GOT3 (cell line): Measurements from ENCODE around the gene WWOX.

Experiments
- DNase-seq: peaks from one replicate; lab custom pipeline; 2025; ENCODE audit warnings: mixed read lengths; lab: John Stamatoyannopoulos, UW

The WWOX gene

DNA sequence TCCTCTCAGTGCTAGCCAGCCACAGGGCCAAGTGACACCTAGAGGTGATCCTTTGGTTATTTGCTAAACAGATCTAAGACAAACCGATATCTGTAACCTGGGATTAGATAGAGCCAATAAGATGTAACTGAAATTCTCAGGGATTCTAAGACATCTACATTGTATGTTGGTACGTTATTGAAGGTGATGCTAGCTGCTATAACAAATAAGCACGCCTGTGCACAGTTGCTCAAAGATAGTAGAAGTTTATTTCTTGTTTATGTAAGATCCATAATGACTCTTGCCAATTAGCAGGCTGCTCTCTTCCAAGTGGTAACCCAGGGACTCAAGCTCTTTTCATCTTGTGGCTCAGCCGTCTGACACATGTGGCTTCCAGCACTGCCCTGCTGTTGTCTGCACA lies 370.3 kb downstream of the WWOX start:
- DNase-seq, result no peak

DNA sequence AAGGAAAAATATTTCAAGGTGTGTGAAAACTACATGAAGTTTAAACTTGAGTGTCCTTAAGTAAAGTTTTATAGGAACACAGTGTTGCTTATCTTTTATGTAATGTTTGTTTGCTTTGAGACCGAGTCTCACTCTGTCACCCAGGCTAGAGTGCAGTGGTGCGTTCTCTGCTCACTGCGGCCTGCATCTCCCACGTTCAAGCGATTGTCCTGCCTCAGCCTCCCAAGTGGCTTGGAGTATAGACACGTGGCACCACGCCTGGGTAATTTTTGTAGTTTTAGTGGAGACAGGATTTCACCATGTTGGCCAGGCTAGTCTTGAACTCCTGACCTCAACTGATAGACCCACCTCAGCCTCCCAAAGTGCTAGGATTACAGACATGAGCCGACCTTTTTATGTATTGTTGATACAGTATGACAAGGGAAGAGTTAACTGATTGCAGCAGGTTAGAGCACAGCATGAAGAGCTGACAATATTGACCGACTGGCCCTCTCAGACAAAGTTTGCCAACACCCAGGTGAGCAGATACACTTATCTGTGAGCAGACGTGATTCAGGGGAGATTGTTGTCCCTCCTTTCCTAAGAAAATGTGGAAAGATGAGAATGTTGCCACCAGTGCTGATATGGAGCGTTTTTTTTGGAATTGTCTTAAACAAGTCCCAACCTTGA lies 373.7 kb downstream of the WWOX start:
- no peak for DNase-seq

DNA sequence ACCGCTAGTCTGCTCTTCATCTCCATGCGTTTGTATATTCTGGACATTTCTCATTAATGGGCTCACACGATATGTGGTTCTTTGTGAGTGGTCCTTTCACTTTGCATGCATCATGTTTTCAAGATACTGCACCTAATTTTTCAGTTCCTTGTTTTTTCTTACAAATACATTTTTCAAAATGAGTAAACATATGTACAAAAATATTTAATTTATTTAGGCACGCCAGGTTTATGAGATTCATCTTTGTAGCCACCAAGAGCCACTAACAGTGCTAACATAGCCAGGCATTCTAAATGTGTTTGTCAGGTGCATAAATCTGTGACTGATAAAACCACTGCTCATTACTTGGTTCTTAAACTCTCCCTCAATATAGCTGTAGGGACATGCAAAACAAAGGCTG lies 375.3 kb downstream of the WWOX start:
- no peak for DNase-seq

DNA sequence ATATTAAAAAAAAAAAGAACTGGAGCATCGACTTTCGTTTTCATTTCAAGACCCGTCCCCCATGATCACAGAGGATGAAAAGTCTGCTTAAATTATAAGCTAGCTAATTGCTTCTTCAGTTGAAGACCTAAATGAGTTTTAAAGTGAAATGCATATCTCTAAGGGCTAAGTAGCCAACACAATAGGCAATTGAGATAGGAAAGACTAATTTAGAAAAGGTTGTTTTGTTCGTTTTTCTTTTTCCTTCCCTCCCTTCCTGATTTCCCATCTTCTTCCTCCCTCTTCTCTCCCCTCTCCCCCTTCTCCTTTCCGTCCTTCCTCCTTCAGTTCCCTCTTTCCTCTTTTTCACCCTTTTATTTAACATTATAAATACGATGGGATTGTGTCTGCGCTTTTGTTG lies 377.2 kb downstream of the WWOX start:
- no peak for DNase-seq

DNA sequence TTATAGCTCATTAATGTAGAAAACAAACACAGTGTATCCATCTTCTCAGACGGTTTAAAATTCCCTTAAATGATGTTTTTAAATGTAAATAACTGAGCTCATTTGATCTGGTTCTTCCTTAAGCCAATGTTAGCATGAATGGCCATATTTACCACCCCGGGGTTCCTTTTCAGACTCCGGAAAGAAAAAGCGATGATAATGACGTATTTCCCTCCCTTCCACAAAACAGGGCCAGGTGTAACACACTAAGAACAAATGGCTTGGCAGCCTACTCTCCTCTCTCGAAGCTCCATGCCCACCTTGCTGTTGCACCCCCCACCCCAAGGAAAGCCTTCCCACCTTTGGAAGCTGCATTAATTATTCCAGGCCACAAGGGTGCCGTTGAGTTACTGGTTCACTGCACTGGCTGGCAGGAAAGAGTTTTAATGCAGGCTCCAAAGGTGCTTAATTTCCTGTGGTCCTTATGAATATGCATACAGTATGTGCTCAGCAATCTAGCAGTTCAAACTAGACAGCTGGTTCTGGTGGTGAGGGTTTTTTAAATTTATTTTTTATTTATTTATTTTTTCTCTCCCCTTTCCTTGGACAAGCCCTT lies 378.9 kb downstream of the WWOX start:
- no peak for DNase-seq

DNA sequence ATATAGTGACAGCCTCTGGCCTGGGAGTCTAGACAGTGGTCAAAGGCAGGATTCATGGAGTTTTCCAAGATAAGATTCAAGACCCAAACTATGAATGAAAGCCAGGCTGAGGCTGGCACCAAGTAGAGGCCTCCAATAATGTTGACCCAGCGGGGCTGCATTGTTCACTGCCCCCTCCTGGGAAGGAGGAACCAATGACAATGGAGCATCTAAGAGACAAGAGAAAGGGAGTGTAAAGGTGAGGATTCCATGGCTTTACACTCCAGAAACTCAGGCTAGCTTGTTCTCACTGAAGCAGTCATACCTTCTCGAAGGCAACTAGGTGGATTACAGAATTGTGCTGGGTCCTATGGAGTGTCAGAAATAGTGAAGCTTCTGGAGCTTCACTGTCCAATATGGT lies 380.3 kb downstream of the WWOX start:
- no peak for DNase-seq

DNA sequence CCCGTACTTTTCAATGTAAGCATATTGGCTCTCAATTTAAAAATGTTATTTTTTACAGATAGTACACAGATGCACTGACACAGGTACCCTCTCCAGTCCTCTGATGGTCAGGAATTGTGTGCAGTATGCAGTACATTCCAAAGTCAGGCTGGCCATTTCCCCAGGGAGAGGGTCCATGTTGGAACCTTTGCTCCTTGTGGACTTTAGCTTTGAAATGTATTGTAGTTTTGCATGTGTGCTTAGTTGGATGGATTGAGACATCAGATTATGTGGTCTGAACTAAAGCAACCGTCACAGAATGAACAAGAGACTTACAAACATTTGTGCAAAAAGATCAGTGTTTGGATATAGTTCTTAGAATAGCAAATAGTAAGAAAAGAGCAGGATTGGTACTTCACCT lies 381.1 kb downstream of the WWOX start:
- DNase-seq, result no peak

DNA sequence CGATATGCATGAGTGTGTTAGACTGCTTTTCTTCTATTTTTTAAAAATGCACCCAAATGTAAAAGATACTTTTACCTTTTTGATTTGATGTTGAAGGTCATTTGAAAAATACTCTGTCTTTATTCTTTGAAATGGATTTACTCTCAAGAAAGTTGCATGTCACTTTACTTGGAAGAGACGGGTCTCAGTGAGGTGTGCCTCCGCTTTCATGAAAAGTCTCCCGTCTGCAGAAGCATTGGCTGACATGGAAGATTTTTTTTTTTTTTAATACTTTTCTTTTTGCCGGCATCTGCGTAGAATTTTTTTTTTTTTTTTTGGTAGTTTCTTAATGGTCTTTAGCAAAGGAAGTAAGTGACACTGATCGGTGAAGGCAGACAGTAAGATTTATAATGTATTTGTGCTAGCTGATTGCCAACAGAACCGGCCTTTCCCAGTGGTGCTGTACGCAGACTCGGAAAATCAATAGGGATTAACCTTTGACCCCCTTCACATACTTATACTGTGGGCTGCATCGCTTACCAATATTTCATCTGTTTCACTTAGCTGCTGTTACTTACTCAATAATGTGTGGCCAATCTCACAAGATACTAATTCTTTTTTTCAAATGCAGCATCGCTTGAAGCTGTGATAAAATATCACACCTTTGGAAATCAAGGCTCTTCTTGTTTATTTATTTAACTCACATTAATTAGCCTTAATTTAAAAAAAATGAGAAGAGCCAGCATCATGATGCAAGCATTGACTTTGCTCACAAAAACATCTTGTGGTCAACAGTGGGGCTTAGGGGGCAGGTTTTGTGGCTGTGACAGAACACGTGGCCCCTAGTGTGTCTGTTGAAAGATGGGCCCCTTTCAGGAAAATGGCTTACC lies 383.9 kb downstream of the WWOX start:
- DNase-seq, result no peak

DNA sequence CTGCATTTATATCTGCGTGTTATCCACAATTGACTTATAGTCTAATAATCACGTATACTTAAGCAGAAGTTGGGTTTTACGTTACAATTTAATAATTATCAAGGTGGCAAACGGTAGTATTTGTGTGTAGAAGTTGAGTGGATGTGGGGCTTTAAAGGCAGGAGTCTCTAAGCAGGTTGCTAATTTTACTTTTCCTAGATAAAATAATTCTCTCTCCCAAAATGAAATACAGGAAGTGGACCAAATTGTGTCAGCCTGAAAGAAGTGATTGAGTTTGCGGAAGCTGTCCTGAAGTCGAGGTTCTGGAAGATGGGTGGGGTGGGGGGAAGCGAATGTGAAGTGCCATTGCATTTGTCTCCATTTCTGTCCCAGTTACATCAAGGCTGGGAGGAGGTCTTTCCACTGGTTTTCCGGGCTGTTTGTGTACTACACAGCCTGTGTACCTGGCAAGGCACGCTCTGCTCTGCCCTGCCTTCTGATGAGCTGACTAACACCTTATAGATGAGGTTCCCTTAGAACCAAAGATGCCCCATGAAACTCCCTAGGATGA lies 385.1 kb downstream of the WWOX start:
- DNase-seq, result no peak

DNA sequence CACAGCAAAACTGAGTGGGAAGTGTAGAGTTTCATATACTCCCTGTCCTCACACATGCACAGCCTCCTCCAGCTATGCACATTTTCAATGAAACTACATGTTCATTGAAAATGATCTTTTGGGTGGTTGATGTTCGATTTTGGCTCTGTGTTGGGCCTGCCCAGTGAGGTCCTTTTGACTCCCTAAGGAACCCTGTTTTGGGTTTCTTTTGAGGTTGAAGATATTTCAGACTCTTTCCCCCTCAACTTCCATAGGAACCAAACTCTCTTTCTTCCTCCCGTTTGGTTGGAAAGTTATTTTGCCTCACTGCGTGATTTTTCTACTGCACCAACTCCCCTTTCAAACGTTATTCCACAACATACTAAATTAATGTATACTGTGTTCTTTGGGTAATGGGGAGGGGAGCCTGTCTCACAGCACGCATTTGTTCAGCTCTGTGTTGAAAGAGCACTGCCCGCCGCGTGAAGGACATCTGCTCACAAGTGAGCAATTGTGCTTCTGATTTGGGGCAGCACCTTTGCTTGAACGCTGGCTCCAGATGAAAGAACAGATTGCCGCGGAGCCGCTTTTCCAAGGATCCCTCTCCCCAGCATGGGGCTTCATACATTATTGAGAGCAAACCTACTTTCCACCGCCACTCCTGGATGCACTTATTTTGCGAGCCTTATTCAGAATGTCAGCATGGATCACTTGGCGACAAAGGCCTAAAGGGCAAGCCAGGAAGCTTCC lies 385.9 kb downstream of the WWOX start:
- no peak for DNase-seq

DNA sequence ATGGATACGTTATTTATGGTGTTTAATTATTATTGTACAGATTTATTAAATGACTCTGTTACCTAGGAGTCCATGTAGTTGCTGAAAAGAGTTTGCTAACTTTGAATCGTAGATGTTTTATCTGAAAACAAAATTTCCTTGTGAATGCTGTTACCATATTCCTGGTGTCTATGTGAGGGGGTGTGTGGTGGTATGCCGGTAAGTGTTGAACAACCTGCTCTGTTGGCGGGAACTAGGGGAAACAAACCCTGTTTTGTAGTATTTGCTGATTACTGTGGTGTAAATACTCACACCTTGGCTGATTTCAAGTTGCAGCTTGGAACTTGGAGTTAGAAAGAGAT lies 386.4 kb downstream of the WWOX start:
- no peak for DNase-seq

DNA sequence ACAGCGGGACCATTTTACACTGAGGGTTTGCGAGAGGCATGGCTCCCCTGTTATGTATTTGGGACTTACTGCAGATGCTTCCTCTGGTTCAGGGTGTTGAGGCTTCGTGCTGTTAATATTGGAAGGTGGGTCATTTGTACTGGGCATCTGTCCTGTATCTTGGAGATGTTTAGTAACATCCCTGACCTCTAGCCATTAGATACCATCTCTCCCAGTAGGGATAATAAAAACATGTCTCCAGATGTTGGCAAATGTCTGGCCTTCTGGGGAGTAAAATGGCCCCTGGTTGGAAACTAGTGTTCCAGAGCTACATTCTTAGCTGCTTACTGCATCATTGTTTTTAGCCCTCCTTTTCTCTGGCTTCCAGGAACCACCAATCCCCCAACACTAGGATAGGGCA lies 388.0 kb downstream of the WWOX start:
- no peak for DNase-seq

DNA sequence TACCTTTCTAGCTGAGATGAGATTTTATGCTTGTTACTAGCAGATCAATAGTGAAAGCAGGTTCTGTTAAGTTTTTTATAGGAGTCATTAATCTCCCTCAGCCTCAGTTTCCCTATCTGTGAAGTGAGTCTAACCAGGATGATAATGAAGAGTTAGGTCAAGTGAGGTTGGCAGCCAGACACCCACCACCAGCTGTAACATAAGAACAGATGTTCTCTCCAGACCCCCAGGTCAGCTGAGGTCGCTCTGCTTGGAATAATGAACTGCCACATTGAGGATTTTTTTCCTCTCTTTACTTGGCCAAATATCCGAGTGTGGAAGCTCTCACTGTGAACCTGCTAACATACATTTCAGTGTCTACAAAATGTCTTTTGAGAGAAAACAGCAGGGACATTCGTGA lies 389.6 kb downstream of the WWOX start:
- no peak for DNase-seq

DNA sequence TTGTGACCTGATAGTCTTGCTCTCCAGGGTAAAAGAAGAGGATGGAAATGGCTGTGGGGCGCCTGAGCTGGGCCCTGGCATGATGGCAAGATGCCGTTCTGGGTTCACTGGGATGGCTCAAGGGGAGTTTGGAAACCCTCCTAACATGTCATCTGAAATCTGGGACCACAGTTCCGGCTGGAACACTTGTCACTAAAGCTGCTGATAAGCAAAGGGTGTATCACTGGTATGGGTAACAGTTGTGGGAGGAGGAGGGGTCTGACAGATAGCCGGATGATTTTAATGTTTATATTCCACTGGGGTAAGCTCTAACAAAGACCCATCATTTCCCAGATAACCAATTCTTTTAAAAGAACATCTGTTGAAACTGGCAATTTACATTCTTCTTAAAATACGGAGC lies 390.2 kb downstream of the WWOX start:
- no peak for DNase-seq

DNA sequence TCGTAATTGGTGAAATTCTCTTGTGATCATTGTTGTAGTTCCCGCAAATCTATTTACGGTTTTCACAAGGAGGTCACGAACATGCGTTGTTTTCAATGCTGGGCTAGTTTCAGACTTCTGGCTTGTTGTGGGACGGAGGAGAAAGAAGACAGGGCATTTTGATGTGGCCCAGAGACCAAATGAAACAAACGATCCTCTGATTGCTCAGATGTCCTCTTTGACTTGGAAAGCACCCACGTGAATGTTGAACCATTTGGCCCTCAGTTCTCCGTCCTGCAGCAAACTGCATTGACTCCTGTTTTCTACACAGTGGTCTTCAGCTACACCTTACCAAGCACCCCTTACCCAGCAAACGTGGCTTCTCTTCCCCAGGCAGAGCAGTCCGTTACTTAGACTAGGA lies 391.0 kb downstream of the WWOX start:
- DNase-seq, result no peak

DNA sequence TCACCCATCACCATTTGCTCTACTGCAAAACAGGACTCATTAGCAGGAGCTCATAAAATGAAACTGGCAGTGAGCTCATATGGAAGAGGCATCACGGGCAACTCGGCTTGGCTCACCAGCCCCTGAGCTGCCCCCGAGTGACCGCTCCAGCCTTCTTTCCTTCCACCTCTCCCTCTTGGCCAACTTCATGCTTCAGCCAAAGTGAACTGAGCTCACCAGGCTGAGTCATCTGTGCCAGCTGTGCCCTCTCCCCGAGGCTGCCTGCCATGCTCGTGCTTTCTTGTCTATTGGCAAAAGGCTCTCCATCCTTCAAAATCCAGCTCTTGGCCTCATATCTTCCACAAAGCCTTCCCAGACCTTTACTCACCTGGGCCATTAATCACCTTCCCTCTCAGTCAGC lies 391.4 kb downstream of the WWOX start:
- DNase-seq, result no peak

DNA sequence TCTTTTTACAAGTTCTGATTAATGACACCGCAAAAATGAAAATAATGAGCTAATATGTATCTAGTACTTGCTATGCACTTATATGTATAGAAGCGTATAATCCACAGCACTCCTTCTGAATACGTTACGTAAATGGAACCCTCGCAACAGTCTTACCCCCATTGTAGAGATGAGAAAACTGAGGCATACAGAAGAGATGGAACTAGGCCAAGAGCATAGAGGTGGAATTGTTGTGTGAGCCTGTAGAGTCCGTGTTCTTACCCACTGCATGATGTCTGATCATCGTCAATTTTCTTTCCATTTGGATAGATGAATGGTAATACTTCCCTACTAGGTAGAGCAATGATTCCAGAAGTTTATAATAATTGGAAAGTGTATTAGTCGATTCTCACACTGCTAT lies 394.1 kb downstream of the WWOX start:
- DNase-seq, result no peak

DNA sequence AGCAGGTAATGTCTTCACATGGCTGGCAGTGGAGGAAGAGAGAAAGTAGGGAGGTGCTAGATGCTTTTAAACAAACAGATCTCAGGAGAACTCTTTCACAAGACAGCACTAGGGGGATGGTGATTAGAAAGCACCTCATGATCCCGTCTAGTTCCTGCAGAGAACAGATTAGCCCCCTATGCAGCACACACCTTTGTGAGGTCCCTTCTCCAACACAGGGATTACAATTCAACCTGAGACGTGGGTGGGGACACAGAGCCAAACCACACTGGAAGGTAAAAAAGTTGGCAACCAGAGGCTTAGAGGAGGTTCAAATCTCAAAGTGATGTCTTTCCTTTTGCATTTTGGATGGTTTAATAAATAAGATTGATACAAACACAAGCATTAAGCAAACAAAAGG lies 394.7 kb downstream of the WWOX start:
- DNase-seq, result no peak

DNA sequence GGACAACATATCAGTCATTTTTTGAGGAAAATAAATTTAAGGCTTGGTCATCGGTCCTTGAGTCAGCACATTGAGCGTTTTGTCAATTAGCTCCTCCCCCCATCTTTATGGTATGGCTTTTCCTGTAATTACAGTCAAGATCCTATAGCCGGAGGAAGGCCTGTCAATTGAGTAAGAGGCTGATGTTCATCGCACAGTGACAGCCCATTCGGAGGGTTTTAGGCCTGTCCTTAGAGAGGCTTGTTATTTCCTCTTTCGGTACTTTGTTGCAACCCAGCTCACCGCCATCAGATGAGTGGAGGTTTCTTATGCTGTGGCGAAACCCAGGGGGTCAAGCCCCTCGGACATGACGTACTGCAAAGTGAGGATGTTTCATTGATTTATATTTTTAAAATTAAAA lies 395.2 kb downstream of the WWOX start:
- DNase-seq, result no peak

DNA sequence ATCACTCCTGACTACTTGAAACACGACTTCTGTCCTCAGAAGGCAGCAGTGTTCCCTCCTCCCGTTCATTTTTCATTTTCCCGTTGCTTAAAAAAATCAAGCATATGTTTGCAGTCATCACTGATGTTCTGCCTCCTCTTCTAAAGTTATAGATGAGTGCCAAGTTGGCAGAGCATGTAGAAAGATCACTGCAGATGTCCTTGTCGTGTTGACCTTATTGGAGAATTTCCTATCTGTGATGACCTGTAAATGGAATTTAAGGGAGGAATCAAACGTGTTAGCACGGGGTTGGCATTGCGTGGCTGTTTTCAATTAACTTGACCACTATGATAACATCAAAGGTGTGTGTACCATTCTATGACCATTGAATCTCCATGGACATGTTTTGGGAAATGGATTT lies 396.7 kb downstream of the WWOX start:
- no peak for DNase-seq

DNA sequence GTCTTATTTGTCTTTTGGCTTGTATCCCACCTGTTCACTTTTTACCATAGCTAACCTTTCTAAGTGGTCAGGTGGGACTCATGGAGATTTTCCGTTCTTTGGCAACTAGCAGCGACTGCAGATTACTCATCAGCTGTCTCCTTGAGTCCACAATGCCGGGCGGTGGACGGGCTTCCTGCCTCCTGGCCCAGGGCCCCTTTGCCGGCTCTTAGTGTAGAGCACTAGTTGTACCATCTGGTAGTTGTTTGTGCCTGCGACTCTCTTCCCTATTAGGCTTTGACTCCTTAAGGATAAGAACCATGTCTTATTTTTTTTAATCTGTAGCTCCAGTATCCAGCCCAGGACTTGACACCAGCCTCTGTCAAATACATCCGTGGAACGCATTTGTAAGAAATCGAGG lies 399.9 kb downstream of the WWOX start:
- DNase-seq, result no peak

DNA sequence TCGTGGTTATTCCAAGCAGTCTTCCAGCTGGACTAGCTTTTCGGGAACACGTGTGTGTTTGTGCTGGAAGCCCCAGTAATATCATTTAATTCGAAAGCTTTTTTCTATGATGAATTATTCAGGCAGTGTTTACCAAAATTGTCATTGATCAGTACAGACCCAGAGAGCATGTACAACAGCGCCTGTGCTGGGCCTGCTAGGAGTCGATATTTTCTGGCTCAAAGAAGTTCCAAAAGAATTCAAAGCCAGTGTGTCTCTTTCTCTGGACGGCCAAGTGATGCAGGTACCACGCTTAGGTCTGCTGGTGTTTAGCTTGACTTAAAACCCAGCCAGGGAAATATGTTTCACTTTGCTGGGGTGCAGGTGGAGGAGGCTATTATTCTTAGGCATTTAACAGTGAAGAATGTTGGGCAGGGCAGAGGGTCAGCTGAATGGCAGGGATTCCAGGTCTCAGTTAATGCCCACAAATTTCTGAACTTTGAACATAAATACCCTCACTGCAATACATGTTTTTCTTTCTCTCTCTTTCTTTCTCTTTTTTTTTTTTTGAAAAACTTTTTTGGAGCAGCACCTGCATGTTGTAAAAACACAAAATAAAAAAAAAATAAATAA lies 401.3 kb downstream of the WWOX start:
- DNase-seq, result no peak
